ENCODE results near the gene G6PD. TPM values are rescaled to one million over a fixed set of nuclear protein-coding genes. Genes with fewer than 3 reads are reported as not detected.

G6PD gene
- total and polyA plus RNA-seq, 2 donors (not counting 3 experiments of a cell fraction or from before 2014, with no cell fraction given), result 155 to 159 TPM

DNA sequence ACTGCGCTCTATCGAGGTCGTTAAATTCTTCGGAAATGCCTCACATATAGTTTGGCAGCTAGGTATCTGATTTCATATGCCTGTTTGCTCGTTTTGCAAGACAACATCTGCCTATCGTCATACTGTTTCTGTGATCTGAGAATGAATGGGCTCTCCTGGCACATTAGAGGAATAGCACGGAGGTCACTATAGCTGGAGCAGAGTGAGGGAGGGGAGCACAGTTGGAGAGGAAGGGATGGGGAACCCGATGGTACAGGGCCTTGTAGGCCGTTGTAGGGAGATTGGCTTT lies 1.3 kb upstream of the G6PD start:
- dilution Hi-C loops (cut with MboI; ENCODE audit: extremely low pct_ligation_motif_present, low sequenced_read_pairs) (no loop called here), intact Hi-C loops (cut with micrococcal nuclease) (no loop called here)
- no TSS peak for BruUV-seq (replicated peaks)
- H3K9me3 ChIP-seq (replicated peaks; ENCODE audit: control insufficient read depth, insufficient read depth, low read length), result no peaks in the 10 kb centered on the region
- ChIA-PET POLR2A (no interaction called here), CTCF (no interaction called here)
- no peaks in the 10 kb centered on the region for H3K27me3 ChIP-seq (ENCODE audit: control insufficient read depth in 2 of 2, insufficient read depth in 2 of 2, low read length in 2 of 2)
- no peaks in the 10 kb centered on the region for H4K20me1 ChIP-seq (replicated peaks; ENCODE audit: control insufficient read depth, extremely low read depth, insufficient read depth, low read length)
- peak overlapping the region; percentile 66 to 92 (median 68) for H3K4me3 ChIP-seq (replicated peaks in 1 of 3; ENCODE audit: insufficient read depth in 1 of 3, low read depth in 1 of 3, low read length in 3 of 3)
- no peaks in the 10 kb centered on the region for H3K9me1 ChIP-seq (replicated peaks; ENCODE audit: control insufficient read depth, extremely low read depth, insufficient read depth, low read length)
- H3K36me3 ChIP-seq (ENCODE audit: control insufficient read depth in 2 of 2, extremely low read depth in 1 of 2, insufficient read depth in 2 of 2, low read length in 2 of 2), result no peaks in the 10 kb centered on the region
- peak overlapping the region; percentile 93 for H3K9ac ChIP-seq (replicated peaks; ENCODE audit: extremely low read depth, insufficient read depth, low read length)
- TF ChIP-seq POLR2AphosphoS5 (IDR thresholded peaks at IDR 0.05; ENCODE audit: insufficient read depth, low read depth, low read length) (no peak), JUN (IDR thresholded peaks at IDR 0.05; ENCODE audit: borderline replicate concordance, insufficient read depth, insufficient read length, low read depth) (no peak), FOS (IDR thresholded peaks at IDR 0.05; ENCODE audit: borderline replicate concordance, insufficient read depth, low read length) (no peak), GATA2 (IDR thresholded peaks at IDR 0.05; ENCODE audit: insufficient read depth, insufficient read length, low read depth, low read length) (no peak), POLR2A (IDR thresholded peaks at IDR 0.05; ENCODE audit: low read depth, low read length) (no peak), EZH2 (IDR thresholded peaks at IDR 0.05; ENCODE audit: borderline replicate concordance, low read depth, low read length, severe bottlenecking) (no peak), MYC (IDR thresholded peaks at IDR 0.05; ENCODE audit: low read depth, low read length) (no peak)
- TF ChIP-seq, protein P1, sequence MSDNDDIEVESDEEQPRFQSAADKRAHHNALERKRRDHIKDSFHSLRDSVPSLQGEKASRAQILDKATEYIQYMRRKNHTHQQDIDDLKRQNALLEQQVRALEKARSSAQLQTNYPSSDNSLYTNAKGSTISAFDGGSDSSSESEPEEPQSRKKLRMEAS (IDR thresholded peaks at IDR 0.05; ENCODE audit: insufficient read depth, insufficient read length), result no peak
- TF ChIP-seq, protein P2, sequence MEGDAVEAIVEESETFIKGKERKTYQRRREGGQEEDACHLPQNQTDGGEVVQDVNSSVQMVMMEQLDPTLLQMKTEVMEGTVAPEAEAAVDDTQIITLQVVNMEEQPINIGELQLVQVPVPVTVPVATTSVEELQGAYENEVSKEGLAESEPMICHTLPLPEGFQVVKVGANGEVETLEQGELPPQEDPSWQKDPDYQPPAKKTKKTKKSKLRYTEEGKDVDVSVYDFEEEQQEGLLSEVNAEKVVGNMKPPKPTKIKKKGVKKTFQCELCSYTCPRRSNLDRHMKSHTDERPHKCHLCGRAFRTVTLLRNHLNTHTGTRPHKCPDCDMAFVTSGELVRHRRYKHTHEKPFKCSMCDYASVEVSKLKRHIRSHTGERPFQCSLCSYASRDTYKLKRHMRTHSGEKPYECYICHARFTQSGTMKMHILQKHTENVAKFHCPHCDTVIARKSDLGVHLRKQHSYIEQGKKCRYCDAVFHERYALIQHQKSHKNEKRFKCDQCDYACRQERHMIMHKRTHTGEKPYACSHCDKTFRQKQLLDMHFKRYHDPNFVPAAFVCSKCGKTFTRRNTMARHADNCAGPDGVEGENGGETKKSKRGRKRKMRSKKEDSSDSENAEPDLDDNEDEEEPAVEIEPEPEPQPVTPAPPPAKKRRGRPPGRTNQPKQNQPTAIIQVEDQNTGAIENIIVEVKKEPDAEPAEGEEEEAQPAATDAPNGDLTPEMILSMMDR (IDR thresholded peaks at IDR 0.05; ENCODE audit: extremely low read depth in 1 of 2, insufficient read depth in 1 of 2, low read depth in 1 of 2, low read length in 2 of 2), result no peak
- H3K79me2 ChIP-seq (ENCODE audit: control insufficient read depth, insufficient read depth, low read length), result peaks cover 52% of the 10 kb centered on the region
- peak overlapping the region; percentile 70 for H3K4me2 ChIP-seq (ENCODE audit: insufficient read depth, low read length)
- H3K27ac ChIP-seq (ENCODE audit: insufficient read depth, low read depth, low read length), result peak overlapping the region; percentile 85
- DNase-seq (ENCODE audit: low read depth, low spot score), result no peak
- FAIRE-seq, result no peak
- H3K4me1 ChIP-seq (ENCODE audit: control insufficient read depth, extremely low read depth, insufficient read depth, low read length), result peaks cover 11% of the 10 kb centered on the region
- H2AFZ ChIP-seq (ENCODE audit: low read depth, low read length), result no peak overlapping the region
